ENCODE measurements around the gene RAD23B.
"Not testable (repeated sequence)": the region's sequence is repeated elsewhere in the genome, so short reads cannot be mapped to it uniquely, and the experiment has no call there.

The RAD23B gene

GRCh38 chr9:107294756-107295155 is 11.7 kb downstream of the RAD23B start:
- peak; percentile 8 for DNase-seq

- no peak for DNase-seq
Measured at GRCh38 chr9:107295995-107296394, 12.9 kb downstream of the RAD23B start.

- DNase-seq = not testable (repeated sequence)
Measured at GRCh38 chr9:107296592-107296991, 13.5 kb downstream of the RAD23B start.

- DNase-seq = no peak
Measured at GRCh38 chr9:107299437-107299836, 16.4 kb downstream of the RAD23B start.

- no peak for DNase-seq
Measured at GRCh38 chr9:107306308-107306707, 23.2 kb downstream of the RAD23B start.

GRCh38 chr9:107307331-107307730 is 24.3 kb downstream of the RAD23B start:
- DNase-seq = no peak

GRCh38 chr9:107308461-107308860 is 25.4 kb downstream of the RAD23B start:
- no peak for DNase-seq

GRCh38 chr9:107309271-107309670 is 26.2 kb downstream of the RAD23B start:
- DNase-seq = no peak

- DNase-seq = no peak
Measured at GRCh38 chr9:107312376-107313050, 29.4 kb downstream of the RAD23B start.

GRCh38 chr9:107313555-107314096 is 30.5 kb downstream of the RAD23B start:
- no peak for DNase-seq

- no peak for DNase-seq
Measured at GRCh38 chr9:107314763-107315162, 31.7 kb downstream of the RAD23B start.

GRCh38 chr9:107316795-107317661 is 33.9 kb downstream of the RAD23B start:
- no peak for DNase-seq

GRCh38 chr9:107322643-107323042 is 39.6 kb downstream of the RAD23B start:
- DNase-seq = no peak

- no peak for DNase-seq
Measured at GRCh38 chr9:107323836-107324585, 40.9 kb downstream of the RAD23B start.

- DNase-seq = no peak
Measured at GRCh38 chr9:107325842-107326241, 42.8 kb downstream of the RAD23B start.

GRCh38 chr9:107328510-107328909 is 45.4 kb downstream of the RAD23B start:
- DNase-seq = no peak

GRCh38 chr9:107330420-107330819 is 47.3 kb downstream of the RAD23B start:
- no peak for DNase-seq

GRCh38 chr9:107332883-107333282 is 49.8 kb downstream of the RAD23B start:
- no peak for DNase-seq

GRCh38 chr9:107333363-107333762 is 50.3 kb downstream of the RAD23B start:
- DNase-seq = no peak

GRCh38 chr9:107334103-107334776 is 51.2 kb downstream of the RAD23B start:
- DNase-seq = no peak

- no peak for DNase-seq
Measured at GRCh38 chr9:107335331-107335730, 52.3 kb downstream of the RAD23B start.

- DNase-seq = no peak
Measured at GRCh38 chr9:107336718-107337360, 53.8 kb downstream of the RAD23B start.

Data from DMS53 (cell line).